Activated CD4-positive, alpha-beta T cell treated with anti-CD3 and anti-CD28 coated beads, Interleukin-2, Interleukin-4, amounts not matched to agents 100 ng/mL and 50 ng/mL, durations not matched to agents 16 hours and 8 hours (primary cell): ENCODE measurements around the gene SLFN14.
"Not testable (repeated sequence)": the region's sequence is repeated elsewhere in the genome, so short reads cannot be mapped to it uniquely, and the experiment has no call there.

Experiments used
- DNase-seq: peaks from one replicate; pipeline ENCODE4 v3.0.0-alpha.2; 2020; ENCODE audit warnings: low spot score

Gene SLFN14

DNA sequence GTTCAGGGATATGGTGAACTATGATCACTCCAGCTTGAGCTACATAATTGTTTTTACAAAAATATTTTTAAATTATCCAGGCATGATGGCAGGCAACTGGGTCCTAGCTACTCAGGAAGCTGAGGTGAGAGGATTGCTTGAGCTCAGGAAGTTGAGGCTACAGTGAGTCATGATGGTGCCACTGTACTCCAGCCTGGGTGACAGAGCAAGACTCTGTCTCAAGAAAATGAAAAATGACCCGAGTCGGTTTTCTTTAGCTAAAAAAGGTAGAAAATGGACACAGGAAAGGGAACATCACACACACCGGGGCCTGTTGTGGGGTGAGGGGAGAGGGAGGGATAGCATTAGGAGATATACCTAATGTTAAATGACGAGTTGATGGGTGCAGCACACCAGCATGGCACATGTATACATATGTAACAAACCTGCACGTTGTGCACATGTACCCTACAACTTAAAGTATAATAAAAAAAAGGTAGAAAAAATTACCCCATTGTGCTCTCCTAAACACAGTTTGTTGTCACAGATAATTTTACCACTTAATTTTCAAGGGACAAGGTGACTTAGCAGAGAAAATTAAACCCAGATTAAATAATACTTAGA lies 38.9 kb downstream of the SLFN14 start:
- peak; percentile 74 for DNase-seq

DNA sequence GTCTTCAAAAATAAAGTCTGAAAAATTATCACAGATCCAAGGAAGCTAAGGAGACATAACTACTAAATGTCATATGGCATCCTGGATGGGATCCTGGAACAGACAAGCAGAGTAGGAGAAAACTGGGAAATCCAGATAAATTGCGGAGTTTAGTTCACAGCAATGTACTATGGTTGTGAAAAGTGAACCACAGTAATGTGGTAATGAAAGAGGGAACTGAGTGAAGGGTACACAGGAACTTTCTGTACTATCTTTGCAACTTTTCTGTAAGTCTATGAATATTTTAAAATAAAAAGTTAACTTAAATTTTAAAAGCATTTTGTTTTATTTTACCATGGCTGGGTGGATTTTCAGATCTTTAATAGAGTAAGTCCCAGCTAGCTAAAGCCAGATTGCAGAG lies 39.5 kb downstream of the SLFN14 start:
- no peak for DNase-seq

DNA sequence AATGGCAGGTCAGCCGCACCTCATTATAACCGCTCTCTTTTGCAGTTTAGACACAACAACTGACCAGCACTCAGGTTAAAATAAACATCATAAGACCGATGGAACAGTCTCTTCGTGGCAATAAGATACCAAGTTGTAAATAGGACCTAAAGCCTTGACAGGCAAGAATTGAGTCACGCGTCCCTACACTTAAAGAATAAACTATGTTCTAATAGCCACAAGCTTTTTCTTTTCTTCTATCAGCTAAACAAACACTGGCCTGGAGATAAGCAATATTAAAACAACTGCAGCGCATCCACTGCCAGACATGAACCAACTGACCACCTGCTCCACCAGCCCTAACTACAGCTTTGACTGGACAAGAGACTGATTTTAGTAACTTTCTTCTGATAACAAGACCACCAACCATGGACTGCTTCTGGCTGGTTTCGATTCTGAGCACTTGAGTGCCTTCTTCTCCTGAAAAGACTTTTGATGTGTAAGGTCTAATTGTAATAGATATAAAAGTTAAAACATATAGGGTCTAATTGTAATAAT lies 40.6 kb downstream of the SLFN14 start:
- DNase-seq, result no peak

DNA sequence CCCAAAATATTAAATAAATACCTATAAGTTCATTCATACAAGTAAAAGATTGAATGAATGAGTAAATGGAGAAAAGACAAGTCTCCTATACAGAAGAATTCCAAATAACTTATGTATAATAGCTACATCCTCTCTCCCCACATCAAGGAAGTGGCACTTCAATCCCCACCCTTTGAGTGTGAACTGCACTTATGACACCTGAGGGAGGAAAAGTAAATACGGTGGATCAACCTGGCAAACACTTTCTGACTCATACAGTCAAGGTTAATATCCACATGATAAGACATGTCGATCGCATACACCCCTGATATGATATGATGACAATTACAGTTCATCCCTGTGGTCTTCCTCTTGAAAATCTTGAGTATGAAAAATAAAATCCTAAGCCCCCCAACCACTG lies 41.2 kb downstream of the SLFN14 start:
- no peak for DNase-seq

DNA sequence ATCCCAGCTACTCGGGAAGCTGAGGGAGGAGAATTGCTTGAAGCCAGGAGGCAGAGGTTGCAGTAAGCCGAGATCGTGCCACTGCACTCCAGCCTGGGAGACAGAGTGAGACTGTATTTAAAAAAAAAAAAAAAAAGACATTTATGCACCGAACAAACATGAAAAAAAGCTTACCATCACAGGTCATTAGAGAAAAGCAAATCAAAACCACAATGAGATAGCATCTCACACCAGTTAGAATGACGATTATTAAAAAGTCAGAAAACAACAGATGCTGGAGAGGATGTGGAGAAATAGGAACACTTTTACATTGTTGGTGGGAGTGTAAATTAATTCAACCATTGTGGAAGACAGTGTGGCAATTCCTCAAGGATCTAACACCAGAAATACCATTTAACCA lies 42.2 kb downstream of the SLFN14 start:
- not testable (repeated sequence) for DNase-seq

DNA sequence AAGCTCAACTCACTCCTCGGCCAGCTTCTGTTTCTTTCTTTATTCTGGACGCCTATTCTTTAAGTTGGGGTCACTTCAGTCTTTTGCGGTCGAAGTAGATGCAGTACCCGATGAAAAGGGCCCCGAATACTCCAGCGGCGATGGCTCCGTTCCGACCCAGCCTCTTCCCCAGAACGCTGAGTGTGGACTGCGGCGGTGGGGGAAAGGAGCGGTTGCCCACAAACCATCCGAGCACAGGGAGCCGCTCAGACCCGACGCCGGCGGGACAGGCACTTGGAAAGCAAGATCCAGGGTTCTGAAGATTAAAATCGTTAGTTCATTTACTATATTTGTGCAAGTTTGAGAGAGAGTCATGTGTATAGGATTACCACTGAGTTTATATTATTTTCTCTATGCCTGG lies 45.6 kb downstream of the SLFN14 start:
- DNase-seq, result no peak

DNA sequence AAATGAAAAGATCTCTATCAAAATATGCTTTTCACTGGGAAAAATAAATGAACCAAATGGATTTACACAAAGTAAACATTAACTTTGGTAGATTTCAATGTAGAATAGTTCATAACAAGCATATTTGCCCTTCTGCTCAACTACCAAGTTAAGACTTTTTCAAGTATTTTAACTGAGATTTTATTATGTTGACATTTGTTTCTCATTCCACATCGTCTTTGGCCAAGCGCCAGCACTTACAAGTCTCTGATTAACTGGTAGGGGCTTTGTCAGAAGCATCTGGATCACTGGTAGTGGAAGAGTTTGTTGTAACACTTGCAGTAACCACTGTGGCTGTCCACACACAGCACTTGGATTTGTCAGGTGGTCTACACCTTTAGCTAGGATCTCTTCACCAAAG lies 46.1 kb downstream of the SLFN14 start:
- DNase-seq, result no peak
